Activated CD4-positive, alpha-beta T cell treated with anti-CD3 and anti-CD28 coated beads for 4 hours (primary cell): ENCODE results near the gene EVI2A.
"Not testable (repeated sequence)": the region's sequence is repeated elsewhere in the genome, so short reads cannot be mapped to it uniquely, and the experiment has no call there.

ENCODE experiments used
- DNase-seq, 2 donors: peaks; one replicate each; pipeline ENCODE4 v3.0.0-alpha.2; 2020

The EVI2A gene

DNA sequence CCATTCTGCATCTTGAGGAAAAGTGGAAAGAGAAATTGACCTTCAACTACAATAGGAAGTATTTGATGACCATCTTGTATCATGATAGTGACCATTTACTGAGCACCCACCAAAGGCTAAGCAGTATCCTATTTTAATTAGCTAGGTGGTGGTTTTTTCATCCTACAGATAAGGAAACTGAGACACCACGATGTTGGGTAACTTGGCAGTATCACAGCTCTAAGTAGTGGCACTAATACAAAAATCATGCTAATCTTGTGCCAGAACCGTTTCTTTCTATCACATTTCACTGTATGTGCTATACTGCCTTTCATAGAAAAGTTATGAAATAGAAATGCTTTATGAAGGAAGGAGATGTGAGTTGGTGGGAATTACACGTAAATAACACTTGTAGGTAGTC lies 9.9 kb downstream of the EVI2A start:
- no peak for DNase-seq

DNA sequence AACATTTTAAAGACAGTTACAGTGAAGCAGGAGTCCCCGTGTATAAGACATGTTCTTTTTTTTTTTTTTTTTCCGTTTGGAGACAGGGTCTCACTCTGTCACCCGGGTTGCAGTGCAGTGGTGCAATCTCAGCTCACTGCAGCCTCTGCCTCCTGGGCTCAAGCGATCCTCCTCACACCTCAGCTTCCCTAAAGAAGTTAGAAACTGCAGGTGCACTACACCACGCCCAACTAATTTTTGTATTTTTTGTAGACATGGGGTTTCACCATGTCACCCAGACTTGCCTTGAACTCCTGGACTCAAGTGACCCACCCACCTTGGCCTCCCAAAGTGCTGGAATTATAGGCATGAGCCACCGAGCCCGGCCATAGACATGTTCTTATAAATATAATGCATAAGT lies 10.5 kb downstream of the EVI2A start:
- no peak for DNase-seq

DNA sequence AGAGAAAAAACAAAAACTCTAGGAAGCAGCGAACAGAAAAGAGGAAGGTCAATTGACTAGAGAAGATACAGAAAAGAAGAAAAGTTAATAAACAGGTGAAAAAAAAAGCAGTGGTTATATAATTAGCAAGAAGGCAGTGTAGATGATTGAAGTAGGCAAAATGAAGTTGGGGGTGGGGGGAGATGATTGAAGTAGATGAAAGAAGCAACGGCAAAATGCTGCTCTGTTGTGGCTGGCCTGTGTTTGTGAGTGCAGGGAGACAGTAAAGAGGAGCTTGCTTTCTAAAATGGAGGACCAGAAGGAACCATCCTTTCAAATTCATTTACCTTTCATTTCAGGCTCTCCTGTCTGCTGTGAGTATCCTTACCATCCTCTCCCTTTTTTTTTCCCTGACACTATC lies 11.2 kb downstream of the EVI2A start:
- DNase-seq = peak; percentile 50 to 57

- no peak for DNase-seq
These were observed 11.9 kb downstream of the EVI2A start for GRCh38 chr17:31309556-31309955.

DNA sequence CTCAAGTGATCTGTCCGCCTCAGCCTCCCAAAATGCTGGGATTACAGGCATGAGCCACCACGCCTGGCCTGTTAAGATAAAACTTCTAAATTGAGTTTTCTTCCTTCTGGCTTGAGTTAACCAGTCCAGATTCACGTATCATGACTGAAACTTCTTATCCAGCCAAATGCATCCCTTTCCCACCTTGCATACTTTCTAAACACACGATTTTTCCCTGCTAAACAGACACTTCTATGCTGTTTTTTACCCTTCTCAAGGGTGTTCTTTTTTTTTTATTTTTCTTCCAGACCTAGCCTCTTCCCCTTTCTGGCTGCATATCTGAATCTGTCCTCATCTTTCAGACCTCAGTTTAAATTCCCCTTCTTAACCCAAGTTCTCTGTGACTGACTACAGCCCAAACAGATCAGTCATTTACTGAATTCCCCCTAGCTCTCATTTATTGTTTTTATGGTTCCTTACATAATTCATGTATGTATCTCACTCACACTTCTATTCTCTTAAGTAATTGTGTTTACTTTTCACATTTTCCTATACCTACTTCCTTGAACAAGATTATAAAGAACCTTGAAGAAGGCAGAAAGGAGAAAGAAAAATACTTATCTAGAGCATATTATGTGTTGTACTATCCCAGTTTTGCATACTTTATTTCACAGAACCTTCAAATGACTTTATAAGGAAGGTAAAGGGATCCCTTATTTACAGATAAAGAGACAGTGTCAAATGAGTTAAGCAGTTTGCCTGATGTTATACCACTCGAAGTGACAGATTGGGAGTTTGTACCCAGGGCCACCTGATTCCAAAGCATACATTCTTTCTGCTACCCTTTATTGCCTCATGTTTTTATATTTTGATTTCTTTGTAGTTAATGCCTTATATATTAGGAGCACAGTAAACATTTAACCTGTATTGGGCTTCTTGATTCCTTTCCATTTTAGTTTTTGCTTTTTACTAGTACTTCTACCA lies 12.8 kb downstream of the EVI2A start:
- no peak for DNase-seq

DNA sequence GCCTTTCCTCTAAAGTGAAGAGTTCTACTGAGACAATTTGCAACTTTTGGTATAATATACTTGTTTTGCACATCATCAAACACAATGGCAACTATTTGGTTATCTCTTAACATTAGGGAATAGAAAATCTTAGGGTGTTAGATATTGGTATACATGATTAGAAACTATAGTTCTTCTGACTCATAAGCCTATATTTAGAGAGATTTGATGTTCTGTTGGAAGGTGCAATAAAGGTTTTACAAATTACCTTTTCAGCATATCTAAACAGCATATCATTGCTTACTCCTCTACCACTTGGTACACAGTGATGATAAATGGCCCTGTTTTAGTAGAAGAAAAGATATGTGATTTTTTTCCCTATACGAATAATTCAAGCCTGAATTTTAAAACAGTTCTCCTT lies 13.8 kb downstream of the EVI2A start:
- no peak for DNase-seq

GRCh38 chr17:31299624-31300023 lies 21.8 kb downstream of the EVI2A start:
- no peak for DNase-seq

GRCh38 chr17:31297090-31297489 lies 24.3 kb downstream of the EVI2A start, which contains the start of gene OMG:
Gene OMG (minus strand): TSS chr17:31297239. CDS start chr17:31296331, 908 bp downstream.
- DNase-seq = no peak

DNA sequence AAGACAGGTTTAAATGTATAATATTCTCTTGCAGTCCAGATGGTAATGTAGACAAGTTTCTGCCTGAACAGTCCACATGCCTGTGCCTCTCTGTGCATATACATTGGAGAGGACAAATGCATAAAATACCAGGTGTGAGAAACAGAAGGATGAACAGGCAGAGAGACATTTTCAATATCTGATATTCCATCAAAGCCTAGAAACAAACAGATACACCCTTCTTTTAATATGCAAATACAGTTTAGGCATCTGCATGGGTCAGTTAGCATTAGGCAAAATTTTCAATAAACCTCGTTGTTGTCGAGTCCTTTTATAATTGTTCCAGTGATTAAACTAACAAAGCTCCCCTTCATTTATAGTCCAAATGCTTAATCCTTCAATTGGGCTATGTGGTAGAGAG lies 25.3 kb downstream of the EVI2A start:
- DNase-seq = no peak

DNA sequence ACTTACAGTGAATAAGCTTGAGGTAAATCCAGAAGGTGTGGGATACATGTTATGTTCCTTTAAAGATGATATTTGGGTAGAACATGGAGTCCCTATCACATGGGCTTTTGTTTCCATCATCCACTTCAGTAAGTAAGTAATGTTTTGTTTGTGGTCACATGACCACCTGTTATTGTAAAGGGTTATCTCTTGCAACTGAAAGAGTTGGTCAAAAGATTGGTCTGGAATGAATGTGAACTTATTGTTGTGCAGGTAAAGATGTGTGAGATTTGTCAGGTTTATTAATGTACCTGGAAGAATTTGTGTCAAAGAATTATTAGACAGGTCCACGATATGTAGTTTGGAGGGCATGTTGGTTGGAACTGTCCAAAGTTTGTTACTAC lies 25.9 kb downstream of the EVI2A start:
- no peak for DNase-seq

- DNase-seq = no peak
These were observed 26.5 kb downstream of the EVI2A start for GRCh38 chr17:31294820-31295488.

- no peak for DNase-seq
These were observed 27.2 kb downstream of the EVI2A start for GRCh38 chr17:31294231-31294630.

- no peak for DNase-seq
These were observed 27.8 kb downstream of the EVI2A start for GRCh38 chr17:31293581-31293980.

- no peak for DNase-seq
These were observed 29.6 kb downstream of the EVI2A start for GRCh38 chr17:31291820-31292219.

GRCh38 chr17:31289790-31290189 lies 31.6 kb downstream of the EVI2A start:
- no peak for DNase-seq

- DNase-seq = not testable (repeated sequence)
These were observed 33.5 kb downstream of the EVI2A start for GRCh38 chr17:31287932-31288331.

DNA sequence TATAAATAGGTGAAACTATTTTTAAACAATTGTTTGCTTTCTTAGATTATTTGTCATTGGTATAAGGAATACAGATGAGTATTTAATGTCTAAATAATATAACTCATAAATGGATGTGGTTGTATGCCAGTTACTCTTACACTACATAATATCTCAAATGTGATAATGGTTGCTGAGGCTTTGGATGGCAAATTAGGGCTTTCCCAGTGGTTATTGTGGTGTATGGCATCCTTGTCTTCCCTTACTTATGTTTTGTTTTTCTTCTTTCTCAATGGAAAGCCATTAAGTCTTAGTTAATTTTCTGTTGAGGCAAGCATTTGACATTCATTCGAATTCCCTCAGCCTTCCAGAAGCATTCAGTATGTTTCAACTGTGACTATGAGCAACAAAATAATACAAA lies 34.8 kb downstream of the EVI2A start:
- DNase-seq = no peak

- DNase-seq = no peak
These were observed 37.6 kb downstream of the EVI2A start for GRCh38 chr17:31283841-31284240.

DNA sequence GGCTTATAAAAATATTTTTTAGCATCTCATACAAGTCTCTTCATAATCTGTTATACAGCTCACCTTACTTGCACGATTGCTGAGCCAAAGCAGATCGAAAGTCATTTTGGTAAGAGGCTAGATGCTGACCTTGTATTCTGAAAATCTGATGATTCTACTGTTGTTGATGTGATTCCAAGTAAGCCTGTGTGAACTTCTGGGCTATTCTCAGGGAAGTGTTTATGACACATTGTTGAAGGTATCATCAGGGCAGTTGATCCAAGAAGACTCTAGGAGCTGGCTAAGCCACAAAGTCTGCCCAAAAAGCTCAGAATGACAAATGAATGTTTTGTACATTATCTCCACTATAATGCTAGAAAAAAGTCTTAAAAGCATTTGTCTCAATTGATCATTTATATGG lies 40.4 kb downstream of the EVI2A start:
- no peak for DNase-seq

GRCh38 chr17:31279401-31279800 lies 42.0 kb downstream of the EVI2A start:
- no peak for DNase-seq

GRCh38 chr17:31275116-31275515 lies 46.3 kb downstream of the EVI2A start:
- DNase-seq = no peak

GRCh38 chr17:31274252-31274651 lies 47.2 kb downstream of the EVI2A start:
- DNase-seq = no peak

DNA sequence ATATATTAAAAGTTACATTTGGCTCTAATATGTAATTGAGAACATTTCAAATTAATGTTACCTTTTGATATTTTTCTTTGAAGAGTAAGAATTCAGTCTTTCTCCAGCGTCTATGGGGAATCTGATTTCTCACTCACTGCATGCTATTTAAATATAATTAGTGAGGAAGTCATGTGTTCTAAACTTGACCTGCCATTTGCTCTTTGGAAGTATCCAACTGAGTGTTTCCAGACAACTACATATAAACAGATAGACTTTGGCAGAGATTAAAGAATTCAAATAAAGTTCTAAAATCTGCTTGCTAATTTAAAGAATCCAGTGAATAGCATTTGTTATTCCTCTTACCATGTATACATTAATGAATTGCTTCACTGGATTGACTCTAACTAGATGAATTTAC lies 47.9 kb downstream of the EVI2A start:
- no peak for DNase-seq

- DNase-seq = no peak
These were observed 48.6 kb downstream of the EVI2A start for GRCh38 chr17:31272803-31273202.
